ENCODE data around the gene ADGB. TPM values are rescaled to one million over a fixed set of nuclear protein-coding genes. Genes with fewer than 3 reads are reported as not detected.

ADGB gene
- total and polyA plus RNA-seq, 2 of the 13 experiments (the other 11 are each of a cell fraction or from before 2014, with no cell fraction given) = not detected

DNA sequence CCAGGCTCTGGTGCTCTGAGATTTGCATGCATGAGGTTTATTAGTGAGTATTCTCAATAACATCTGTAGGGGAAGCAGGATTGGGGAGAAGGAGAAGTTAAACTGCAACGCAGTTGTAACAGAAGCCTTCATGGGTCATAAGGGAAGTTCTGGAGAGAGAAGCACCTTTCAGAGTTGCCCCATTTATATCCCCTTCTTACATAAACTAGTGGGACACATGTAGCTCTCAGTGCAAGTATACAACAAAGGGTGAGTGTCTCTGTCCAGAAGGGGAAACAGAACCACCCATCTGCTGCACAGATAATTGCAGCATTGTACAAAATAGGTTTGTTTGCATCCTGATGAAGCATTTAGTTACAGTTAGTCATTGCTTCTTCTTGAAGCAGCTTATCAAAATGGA is 4.3 kb upstream of the ADGB start:
- ChIA-PET CTCF (ENCODE audit: low intra/inter-chr PET ratio, low total read pairs) (no interaction called here), POLR2A (no interaction called here)
- Histone ChIP-seq H3K4me3 (replicated peaks in 1 of 3; ENCODE audit: insufficient read depth in 1 of 3, low read depth in 2 of 3, low read length in 3 of 3) (no peak overlapping the region), H3K4me1 (ENCODE audit: insufficient read depth, low read length) (peaks cover 5% of the 10 kb centered on the region; the same call in 1 of the 2 replicates), H3K27ac (ENCODE audit: extremely low read length, insufficient read depth, low read length) (no peak overlapping the region), H4K20me1 (ENCODE audit: insufficient read depth, low read length) (no peaks in the 10 kb centered on the region), H3K36me3 (replicated peaks in 1 of 2; ENCODE audit: control insufficient read depth in 1 of 2, insufficient read depth in 2 of 2, low read length in 2 of 2) (no peaks in the 10 kb centered on the region), H3K79me2 (ENCODE audit: insufficient read depth, low read length) (no peaks in the 10 kb centered on the region), H3K9me3 (ENCODE audit: low read length) (no peaks in the 10 kb centered on the region), H3K9ac (ENCODE audit: insufficient read depth, low read depth, low read length) (no peak overlapping the region), H3K4me2 (ENCODE audit: low read depth, low read length) (no peak overlapping the region), H3K27me3 (ENCODE audit: control insufficient read depth in 1 of 2, insufficient read depth in 2 of 2, low read length in 2 of 2) (no peaks in the 10 kb centered on the region), H2AFZ (ENCODE audit: low read length) (no peak overlapping the region)
- intact Hi-C loops (cut with micrococcal nuclease; ENCODE audit: unreplicated experiment) = no loop called here
- no peak for FAIRE-seq
- no peak for DNase-seq (ENCODE audit: low spot score)
- no TSS peak for BruUV-seq (replicated peaks)
- no peak for ATAC-seq
- 0% methylated on average over 1 of the region's 1 CpG for WGBS (ENCODE audit: low lambda C conversion rate)
- no peak for TF ChIP-seq MXD1 (CRISPR knock-in tag; IDR thresholded peaks at IDR 0.05)
- no peak for TF ChIP-seq FOXJ3 (CRISPR knock-in tag; IDR thresholded peaks at IDR 0.05; ENCODE audit: borderline replicate concordance)
- in situ Hi-C loops (cut with HindIII; ENCODE audit: extremely low pct_ligation_motif_present, low pct_unique_long_range_greater_than_20kb) = no loop called here

DNA sequence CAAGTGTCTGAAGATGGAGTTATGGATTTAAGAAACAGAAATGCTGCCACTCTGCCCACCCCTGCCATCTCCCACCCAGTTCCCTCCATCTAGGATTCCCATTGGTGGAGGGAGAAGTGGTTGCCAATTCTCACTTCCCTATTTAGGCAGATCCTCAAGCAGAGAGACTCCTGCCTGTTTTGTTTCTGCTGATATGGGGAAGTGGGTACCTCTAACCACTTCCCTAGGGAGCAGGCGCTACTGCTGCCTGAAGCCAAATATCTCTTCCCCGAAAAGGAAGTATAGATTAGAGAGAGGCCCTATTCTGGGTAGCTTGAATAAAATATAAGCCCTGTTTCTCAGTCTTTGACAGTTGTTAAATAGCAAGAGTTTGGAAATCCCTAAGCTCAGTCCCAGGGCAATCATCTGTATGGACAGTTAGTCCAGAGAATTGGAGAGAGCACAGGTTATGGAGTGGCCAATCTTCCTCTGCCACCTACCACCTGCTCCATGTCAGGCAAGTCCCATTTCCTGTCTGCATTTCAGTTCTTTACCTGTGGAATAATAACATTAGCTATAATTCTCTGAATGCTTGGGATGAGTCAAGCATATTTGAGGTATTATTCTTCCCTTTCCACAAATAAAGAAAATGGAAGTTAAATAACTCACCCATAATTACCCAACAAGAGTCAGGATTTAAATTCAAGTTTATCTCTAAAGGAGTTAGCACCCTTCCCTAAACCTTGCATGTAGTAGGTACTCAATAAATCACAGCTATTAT is 2.6 kb upstream of the ADGB start:
- no peak overlapping the region for H3K4me3 ChIP-seq (replicated peaks in 1 of 3; ENCODE audit: insufficient read depth in 1 of 3, low read depth in 2 of 3, low read length in 3 of 3)
- intact Hi-C loops (cut with micrococcal nuclease; ENCODE audit: unreplicated experiment) (loop anchor here (5.0 kb wide), 1 partner anchor 54 kb away; the partner anchor contains the start of gene RAB32), in situ Hi-C loops (cut with HindIII; ENCODE audit: extremely low pct_ligation_motif_present, low pct_unique_long_range_greater_than_20kb) (no loop called here)
- peaks cover 5% of the 10 kb centered on the region; the same call in 1 of the 2 replicates for H3K4me1 ChIP-seq (ENCODE audit: insufficient read depth, low read length)
- no peaks in the 10 kb centered on the region for H3K27me3 ChIP-seq (ENCODE audit: control insufficient read depth in 1 of 2, insufficient read depth in 2 of 2, low read length in 2 of 2)
- no peaks in the 10 kb centered on the region for H3K79me2 ChIP-seq (ENCODE audit: insufficient read depth, low read length)
- H3K36me3 ChIP-seq (replicated peaks in 1 of 2; ENCODE audit: control insufficient read depth in 1 of 2, insufficient read depth in 2 of 2, low read length in 2 of 2) = no peaks in the 10 kb centered on the region
- no peak overlapping the region for H2AFZ ChIP-seq (ENCODE audit: low read length)
- ChIA-PET POLR2A (interaction anchor here (0.6 kb wide), 1 partner anchor 51 kb away, joined by 3 read pairs; no protein-coding TSS in a partner anchor), CTCF (ENCODE audit: low intra/inter-chr PET ratio, low total read pairs) (no interaction called here)
- no peak overlapping the region for H3K4me2 ChIP-seq (ENCODE audit: low read depth, low read length)
- TF ChIP-seq ZNF207 (IDR thresholded peaks at IDR 0.05; ENCODE audit: borderline replicate concordance) = no peak
- TF ChIP-seq SALL1 (CRISPR knock-in tag; IDR thresholded peaks at IDR 0.05) = no peak
- TF ChIP-seq, protein P1, sequence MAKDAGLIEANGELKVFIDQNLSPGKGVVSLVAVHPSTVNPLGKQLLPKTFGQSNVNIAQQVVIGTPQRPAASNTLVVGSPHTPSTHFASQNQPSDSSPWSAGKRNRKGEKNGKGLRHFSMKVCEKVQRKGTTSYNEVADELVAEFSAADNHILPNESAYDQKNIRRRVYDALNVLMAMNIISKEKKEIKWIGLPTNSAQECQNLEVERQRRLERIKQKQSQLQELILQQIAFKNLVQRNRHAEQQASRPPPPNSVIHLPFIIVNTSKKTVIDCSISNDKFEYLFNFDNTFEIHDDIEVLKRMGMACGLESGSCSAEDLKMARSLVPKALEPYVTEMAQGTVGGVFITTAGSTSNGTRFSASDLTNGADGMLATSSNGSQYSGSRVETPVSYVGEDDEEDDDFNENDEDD (CRISPR knock-in tag; IDR thresholded peaks at IDR 0.05; ENCODE audit: borderline replicate concordance) = no peak
- TF ChIP-seq DMAP1 (CRISPR knock-in tag; IDR thresholded peaks at IDR 0.05) = no peak
- TF ChIP-seq RAD51 (IDR thresholded peaks at IDR 0.05; ENCODE audit: borderline replicate concordance) = no peak
- TF ChIP-seq TBX2 (CRISPR knock-in tag; IDR thresholded peaks at IDR 0.05; ENCODE audit: borderline replicate concordance) = no peak
- TF ChIP-seq CBX5 (CRISPR knock-in tag; IDR thresholded peaks at IDR 0.05; ENCODE audit: borderline replicate concordance) = no peak
- TF ChIP-seq KLF12 (CRISPR knock-in tag; IDR thresholded peaks at IDR 0.05; ENCODE audit: borderline replicate concordance) = no peak
- no peak overlapping the region for H3K27ac ChIP-seq (ENCODE audit: extremely low read length, insufficient read depth, low read length)
- FAIRE-seq (no peak), DNase-seq (ENCODE audit: low spot score) (no peak), ATAC-seq (no peak)
- BruUV-seq (replicated peaks) = no TSS peak
- no peak overlapping the region for H3K9ac ChIP-seq (ENCODE audit: insufficient read depth, low read depth, low read length)
- 6% methylated on average over 2 of the region's 2 CpGs for WGBS (ENCODE audit: low lambda C conversion rate)
- H4K20me1 ChIP-seq (ENCODE audit: insufficient read depth, low read length) = no peaks in the 10 kb centered on the region
- no peaks in the 10 kb centered on the region for H3K9me3 ChIP-seq (ENCODE audit: low read length)

Data from HepG2 (cell line).